Measurements from ENCODE around the gene RUNDC1.
A peak's percentile ranks its signal among the peaks of the same experiment; 100 is the strongest.

RUNDC1 gene

GRCh38 chr17:43019418-43019817 is 39.1 kb downstream of the RUNDC1 start:
- no peak for DNase-seq (ENCODE audit: low read depth)

GRCh38 chr17:43020030-43020621 is 39.8 kb downstream of the RUNDC1 start:
- no peak for DNase-seq (ENCODE audit: low read depth)

GRCh38 chr17:43020789-43021740 is 40.7 kb downstream of the RUNDC1 start:
- no peak for DNase-seq (ENCODE audit: low read depth)

GRCh38 chr17:43021741-43022512 is 41.6 kb downstream of the RUNDC1 start, which contains the start of gene VAT1:
Gene VAT1, minus strand, starts transcription at chr17:43022385. Its CDS starts 63 bp downstream, at chr17:43022322.
- DNase-seq (ENCODE audit: low read depth): peak; percentile 14

- DNase-seq (ENCODE audit: low read depth): peak; percentile 71
Observed at GRCh38 chr17:43024407-43025289, 44.3 kb downstream of the RUNDC1 start, which contains the start of gene RND2. Gene RND2, plus strand, starts transcription at chr17:43025231. Its CDS starts 117 bp downstream, at chr17:43025348.

GRCh38 chr17:43025290-43025657 is 44.9 kb downstream of the RUNDC1 start:
- DNase-seq (ENCODE audit: low read depth): no peak

- DNase-seq (ENCODE audit: low read depth): no peak
Observed at GRCh38 chr17:43025766-43026537, 45.6 kb downstream of the RUNDC1 start.

GRCh38 chr17:43026595-43026994 is 46.2 kb downstream of the RUNDC1 start:
- no peak for DNase-seq (ENCODE audit: low read depth)

- DNase-seq (ENCODE audit: low read depth): no peak
Observed at GRCh38 chr17:43027091-43028032, 47.0 kb downstream of the RUNDC1 start.

- DNase-seq (ENCODE audit: low read depth): no peak
Observed at GRCh38 chr17:43028221-43028861, 48.0 kb downstream of the RUNDC1 start.

- no peak for DNase-seq (ENCODE audit: low read depth)
Observed at GRCh38 chr17:43030137-43030767, 49.9 kb downstream of the RUNDC1 start.

GRCh38 chr17:43031666-43032065 is 51.3 kb downstream of the RUNDC1 start:
- DNase-seq (ENCODE audit: low read depth): no peak

GRCh38 chr17:43033948-43034881 is 53.9 kb downstream of the RUNDC1 start:
- no peak for DNase-seq (ENCODE audit: low read depth)

- DNase-seq (ENCODE audit: low read depth): no peak
Observed at GRCh38 chr17:43034894-43035293, 54.5 kb downstream of the RUNDC1 start.

- no peak for DNase-seq (ENCODE audit: low read depth)
Observed at GRCh38 chr17:43039646-43040045, 59.3 kb downstream of the RUNDC1 start.

- DNase-seq (ENCODE audit: low read depth): no peak
Observed at GRCh38 chr17:43040655-43041054, 60.3 kb downstream of the RUNDC1 start.

- DNase-seq (ENCODE audit: low read depth): no peak
Observed at GRCh38 chr17:43042025-43042628, 61.8 kb downstream of the RUNDC1 start.

All from activated gamma-delta T cell treated with anti-CD3 and anti-CD28 coated beads, Interleukin-2, amount 50 U/mL, for 16 hours (primary cell).